Osteoblast (primary cell): Measurements from ENCODE around the gene NF2. TPM values are rescaled to one million over a fixed set of nuclear protein-coding genes. Genes with fewer than 3 reads are reported as not detected.

Experiments
- DNase-seq: peaks from one replicate; pipeline ENCODE4 v3.0.0; 2011; ENCODE audit warnings: low spot score, mixed read lengths; ENCODE audit not compliant: insufficient read length; ENCODE audit errors: missing footprints
- H2AFZ ChIP-seq: 2 replicates; pipeline ENCODE4 v1.6.0; 2011; ENCODE audit warnings: mild to moderate bottlenecking, low read length
- H3K27ac ChIP-seq: 2 replicates; pipeline ENCODE4 v1.5.1; 2011; ENCODE audit warnings: mild to moderate bottlenecking, low read depth, low read length, moderate library complexity
- H3K27me3 ChIP-seq: 2 replicates; pipeline ENCODE4 v1.6.0; 2012; ENCODE audit warnings: mild to moderate bottlenecking, control low read depth, inconsistent platforms, low read length, moderate library complexity; ENCODE audit not compliant: insufficient read depth
- H3K36me3 ChIP-seq: 2 replicates; pipeline ENCODE4 v1.5.1; 2011; ENCODE audit warnings: mild to moderate bottlenecking, low read length, control low read depth, moderate library complexity; ENCODE audit not compliant: insufficient read depth
- H3K4me1 ChIP-seq: 2 replicates; pipeline ENCODE4 v1.5.1; 2011; ENCODE audit warnings: mild to moderate bottlenecking, low read length, control low read depth, moderate library complexity; ENCODE audit not compliant: insufficient read depth
- H3K4me2 ChIP-seq: 2 replicates; pipeline ENCODE4 v1.6.0; 2011; ENCODE audit warnings: mild to moderate bottlenecking, low read length; ENCODE audit not compliant: insufficient read depth
- H3K4me3 ChIP-seq: fragments of 200-600 bp; sonication (generic); 3 replicates; pipeline ENCODE4 v1.5.1; 2012; ENCODE audit warnings: mild to moderate bottlenecking, low read length, inconsistent platforms; ENCODE audit not compliant: insufficient read depth
- H3K79me2 ChIP-seq: 2 replicates; pipeline ENCODE4 v1.6.0; 2012; ENCODE audit warnings: mild to moderate bottlenecking, low read length, control low read depth, inconsistent platforms; ENCODE audit not compliant: insufficient read depth
- H3K9me3 ChIP-seq: 2 replicates; pipeline ENCODE4 v1.5.1; 2011; ENCODE audit warnings: low read depth, low read length, control low read depth
- H4K20me1 ChIP-seq: 2 replicates; pipeline ENCODE4 v1.6.0; 2012; ENCODE audit warnings: mild to moderate bottlenecking, low read length, control low read depth; ENCODE audit not compliant: insufficient read depth
- CTCF ChIP-seq: IDR thresholded peaks from 2 replicates; pipeline ENCODE4 v1.5.1; 2011; ENCODE audit warnings: mild to moderate bottlenecking, low read depth, low read length, moderate library complexity; ENCODE audit errors: extremely low read depth
- total RNA-seq: library from RNA; depleted of rRNA; stranded (reverse); fragments of >200 nt; gene quantifications from 2 replicates; pipeline ENCODE4 v1.2.3, GENCODE V29; 2012

Gene NF2
- total RNA-seq, 1 donor, result 72.7 TPM

GRCh38 chr22:29733362-29734201 is 130.1 kb downstream of the NF2 start:
- Histone ChIP-seq H2AFZ (no peak overlapping the region), H3K4me3 (no peak overlapping the region), H3K4me2 (no peak overlapping the region), H3K27ac (no peak overlapping the region), H3K36me3 (no peaks in the 10 kb centered on the region), H3K27me3 (no peaks in the 10 kb centered on the region), H3K4me1 (no peaks in the 10 kb centered on the region), H3K9me3 (no peaks in the 10 kb centered on the region), H4K20me1 (no peaks in the 10 kb centered on the region), H3K79me2 (no peaks in the 10 kb centered on the region)
- DNase-seq, result peak; percentile 85
- TF ChIP-seq CTCF, result no peak

- H2AFZ ChIP-seq, result no peak overlapping the region
- H3K9me3 ChIP-seq, result no peaks in the 10 kb centered on the region
- no peak overlapping the region for H3K4me3 ChIP-seq
- peak; percentile 75 for DNase-seq
- H3K36me3 ChIP-seq, result no peaks in the 10 kb centered on the region
- H3K4me2 ChIP-seq, result no peak overlapping the region
- H3K27me3 ChIP-seq, result no peaks in the 10 kb centered on the region
- H4K20me1 ChIP-seq, result no peaks in the 10 kb centered on the region
- H3K79me2 ChIP-seq, result no peaks in the 10 kb centered on the region
- H3K4me1 ChIP-seq, result no peaks in the 10 kb centered on the region
- H3K27ac ChIP-seq, result no peak overlapping the region
- TF ChIP-seq CTCF, result no peak
These were observed 131.0 kb downstream of the NF2 start for GRCh38 chr22:29734406-29734805.

GRCh38 chr22:29734838-29735237 is 131.4 kb downstream of the NF2 start:
- Histone ChIP-seq H3K9me3 (no peaks in the 10 kb centered on the region), H3K4me1 (no peaks in the 10 kb centered on the region), H2AFZ (no peak overlapping the region), H3K27me3 (no peaks in the 10 kb centered on the region), H3K4me3 (no peak overlapping the region), H3K27ac (no peak overlapping the region), H4K20me1 (no peaks in the 10 kb centered on the region), H3K79me2 (no peaks in the 10 kb centered on the region), H3K36me3 (no peaks in the 10 kb centered on the region), H3K4me2 (no peak overlapping the region)
- TF ChIP-seq CTCF, result no peak
- DNase-seq, result peak; percentile 69

GRCh38 chr22:29735416-29735815 is 132.0 kb downstream of the NF2 start:
- Histone ChIP-seq H3K36me3 (no peaks in the 10 kb centered on the region), H3K4me2 (no peak overlapping the region), H3K9me3 (no peaks in the 10 kb centered on the region), H3K4me1 (no peaks in the 10 kb centered on the region), H2AFZ (no peak overlapping the region), H3K27me3 (no peaks in the 10 kb centered on the region), H3K79me2 (no peaks in the 10 kb centered on the region), H4K20me1 (no peaks in the 10 kb centered on the region), H3K27ac (no peak overlapping the region), H3K4me3 (no peak overlapping the region)
- TF ChIP-seq CTCF, result no peak
- DNase-seq, result peak; percentile 84
